ENCODE results near the gene SMAD3. TPM values are rescaled to one million over a fixed set of nuclear protein-coding genes. Genes with fewer than 3 reads are reported as not detected.

Gene SMAD3
- total and polyA plus RNA-seq, 10 of the 15 experiments (the other 5 are each of a cell fraction or from before 2014, with no cell fraction given): 5.6 to 43.2 (median 16.0) TPM

GRCh38 chr15:67186226-67186649 lies 120.8 kb downstream of the SMAD3 start:
- H3K4me2 ChIP-seq (ENCODE audit: control insufficient read depth, insufficient read depth): no peak overlapping the region
- in situ Hi-C loops (cut with MboI): no loop called here
- no peak for FAIRE-seq
- no peaks in the 10 kb centered on the region for H3K79me2 ChIP-seq (ENCODE audit: control insufficient read depth, insufficient read depth, low read length)
- no peaks in the 10 kb centered on the region; the same call in 1 of the 2 replicates for H3K4me1 ChIP-seq (ENCODE audit: control insufficient read depth, insufficient read depth, low read length)
- no peak for TF ChIP-seq CBX5 (IDR thresholded peaks at IDR 0.05; ENCODE audit: low read depth)
- TF ChIP-seq ZBTB40 (IDR thresholded peaks at IDR 0.05; ENCODE audit: borderline replicate concordance): no peak
- no peak for TF ChIP-seq SMAD1 (IDR thresholded peaks at IDR 0.05; ENCODE audit: low read depth, partially characterized antibody)
- no peak for TF ChIP-seq ZNF592 (IDR thresholded peaks at IDR 0.05)
- no peak for TF ChIP-seq POLR2AphosphoS2 (IDR thresholded peaks at IDR 0.05; ENCODE audit: low read depth, low read length)
- TF ChIP-seq MYC (IDR thresholded peaks at IDR 0.05; ENCODE audit: insufficient read depth, insufficient read length, insufficient replicate concordance, low read length, severe bottlenecking): no peak
- TF ChIP-seq CUX1 (IDR thresholded peaks at IDR 0.05; ENCODE audit: insufficient replicate concordance, low read depth, low read length): no peak
- no peak for TF ChIP-seq ZNF217 (IDR thresholded peaks at IDR 0.05)
- TF ChIP-seq TCF7 (IDR thresholded peaks at IDR 0.05; ENCODE audit: borderline replicate concordance): no peak
- no peak overlapping the region for H3K9ac ChIP-seq (ENCODE audit: control insufficient read depth, insufficient read depth, low read length)
- ChIA-PET POLR2A (no interaction called here), SMC1A (ENCODE audit: uncharacterized antibody, unreplicated experiment) (interaction anchor here (1.2 kb wide), 1 partner anchor 246 kb away, joined by 4 read pairs; no protein-coding TSS in a partner anchor), RAD21 (ENCODE audit: unreplicated experiment) (interaction anchor here (0.7 to 1.7 kb wide), 2 partner anchors 85 to 240 kb away, joined by 3 read pairs; no protein-coding TSS in a partner anchor), CTCF (interaction anchor here (1.0 kb wide), 1 partner anchor 240 kb away, joined by 5 read pairs; no protein-coding TSS in a partner anchor)
- no peak for ATAC-seq
- no peak overlapping the region for H2AFZ ChIP-seq (ENCODE audit: control insufficient read depth, low read depth, low read length)
- no peaks in the 10 kb centered on the region for H3K9me3 ChIP-seq (replicated peaks; ENCODE audit: control insufficient read depth, insufficient read depth, low read length)
- H3K27me3 ChIP-seq (replicated peaks in 1 of 2; ENCODE audit: control insufficient read depth in 2 of 2, insufficient read depth in 2 of 2, low read length in 1 of 2): no peaks in the 10 kb centered on the region
- no peak overlapping the region for H3K27ac ChIP-seq (ENCODE audit: control insufficient read depth, insufficient read depth)
- H3K36me3 ChIP-seq (ENCODE audit: control insufficient read depth in 2 of 2, insufficient read depth in 2 of 2, low read length in 1 of 2): peaks cover 24 to 42% of the 10 kb centered on the region in 2 experiments; a peak in 3 of 4 replicates
- WGBS (ENCODE audit: insufficient coverage, insufficient replicate concordance, low lambda C conversion rate, missing lambda C conversion rate): 91% methylated on average over 6 of the region's 6 CpGs
- no peak overlapping the region for H3K4me3 ChIP-seq
- DNase-seq (ENCODE audit: low read depth, low spot score): no peak
- BruUV-seq (replicated peaks): no TSS peak
- no peaks in the 10 kb centered on the region for H4K20me1 ChIP-seq (ENCODE audit: control insufficient read depth, insufficient read depth)
- intact Hi-C loops (cut with micrococcal nuclease; ENCODE audit: unreplicated experiment): no loop called here
